Bronchial epithelial cell (primary cell): ENCODE data around the gene ERI2. TPM values are rescaled to one million over a fixed set of nuclear protein-coding genes. Genes with fewer than 3 reads are reported as not detected.

Experiments
- DNase-seq: peaks from one replicate; pipeline ENCODE4 v3.0.0-alpha.2; 2010; ENCODE audit warnings: low read depth
- FAIRE-seq: peaks from 2 replicates; lab custom pipeline; 2011; peaks lifted over from hg19 to GRCh38; lab: Jason Lieb, UNC
- H3K27me3 ChIP-seq: 2 replicates; pipeline ENCODE4 v1.5.1; 2011; ENCODE audit warnings: low read length; ENCODE audit not compliant: control insufficient read depth, insufficient read depth
- H3K36me3 ChIP-seq: 2 replicates; pipeline ENCODE4 v1.5.1; 2011; ENCODE audit warnings: low read length; ENCODE audit not compliant: control insufficient read depth, insufficient read depth
- H3K4me3 ChIP-seq: 2 replicates; pipeline ENCODE4 v1.5.1; 2011; ENCODE audit warnings: mild to moderate bottlenecking, low read depth, low read length, control low read depth
- total RNA-seq: library from RNA; depleted of rRNA; stranded (reverse); fragments of >200 nt; gene quantifications from 2 replicates; pipeline ENCODE4 v1.2.1, GENCODE V29; 2014
- TF ChIP-seq, protein P1 (sequence below): IDR thresholded peaks from 2 replicates; pipeline ENCODE4 v1.5.1; 2011; ENCODE audit warnings: mild to moderate bottlenecking, moderate library complexity, low read length, control low read depth, inconsistent platforms; ENCODE audit not compliant: insufficient read depth, severe bottlenecking

Gene ERI2
- total RNA-seq, 1 donor from 2014 or later: 16.6 TPM

DNA sequence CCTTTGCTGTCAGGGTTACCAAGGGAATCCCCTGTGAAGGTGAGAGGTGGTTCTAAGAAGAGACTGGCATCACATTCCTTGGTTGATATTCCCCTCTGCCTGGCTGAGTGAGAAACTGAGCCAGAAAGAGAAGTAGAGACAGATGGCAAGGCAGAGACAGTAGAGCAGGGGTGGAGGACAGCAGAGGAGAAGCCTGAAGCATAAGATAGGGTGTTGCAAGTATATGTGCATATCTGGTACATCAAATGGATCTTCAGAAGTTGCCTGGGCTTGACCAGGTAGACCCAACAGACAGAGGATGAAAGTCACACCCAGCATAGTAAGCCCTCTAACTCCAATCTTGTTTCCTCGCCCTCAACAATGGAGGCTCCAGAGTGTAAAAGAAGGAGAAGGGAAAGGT, 56.8 kb downstream of the ERI2 start:
- Histone ChIP-seq H3K4me3 (no peak overlapping the region), H3K27me3 (no peaks in the 10 kb centered on the region), H3K36me3 (no peaks in the 10 kb centered on the region)
- no peak for FAIRE-seq
- DNase-seq: no peak
- TF ChIP-seq, protein P1, sequence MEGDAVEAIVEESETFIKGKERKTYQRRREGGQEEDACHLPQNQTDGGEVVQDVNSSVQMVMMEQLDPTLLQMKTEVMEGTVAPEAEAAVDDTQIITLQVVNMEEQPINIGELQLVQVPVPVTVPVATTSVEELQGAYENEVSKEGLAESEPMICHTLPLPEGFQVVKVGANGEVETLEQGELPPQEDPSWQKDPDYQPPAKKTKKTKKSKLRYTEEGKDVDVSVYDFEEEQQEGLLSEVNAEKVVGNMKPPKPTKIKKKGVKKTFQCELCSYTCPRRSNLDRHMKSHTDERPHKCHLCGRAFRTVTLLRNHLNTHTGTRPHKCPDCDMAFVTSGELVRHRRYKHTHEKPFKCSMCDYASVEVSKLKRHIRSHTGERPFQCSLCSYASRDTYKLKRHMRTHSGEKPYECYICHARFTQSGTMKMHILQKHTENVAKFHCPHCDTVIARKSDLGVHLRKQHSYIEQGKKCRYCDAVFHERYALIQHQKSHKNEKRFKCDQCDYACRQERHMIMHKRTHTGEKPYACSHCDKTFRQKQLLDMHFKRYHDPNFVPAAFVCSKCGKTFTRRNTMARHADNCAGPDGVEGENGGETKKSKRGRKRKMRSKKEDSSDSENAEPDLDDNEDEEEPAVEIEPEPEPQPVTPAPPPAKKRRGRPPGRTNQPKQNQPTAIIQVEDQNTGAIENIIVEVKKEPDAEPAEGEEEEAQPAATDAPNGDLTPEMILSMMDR: no peak

GRCh38 chr16:20747030-20747816, 59.0 kb downstream of the ERI2 start:
- DNase-seq: no peak

GRCh38 chr16:20746461-20746860, 59.8 kb downstream of the ERI2 start:
- no peaks in the 10 kb centered on the region for H3K27me3 ChIP-seq
- TF ChIP-seq, protein P1: no peak
- no peak overlapping the region for H3K4me3 ChIP-seq
- FAIRE-seq (no peak), DNase-seq (no peak)
- no peaks in the 10 kb centered on the region for H3K36me3 ChIP-seq

More at GRCh38 chr16:20747030-20747816, 59.0 kb downstream of the ERI2 start:
- FAIRE-seq: no peak
- no peaks in the 10 kb centered on the region for H3K27me3 ChIP-seq
- H3K36me3 ChIP-seq: no peaks in the 10 kb centered on the region
- TF ChIP-seq, protein P1: no peak
- H3K4me3 ChIP-seq: no peak overlapping the region

Other genes with a start within 250 kb of the ERI2 start
- not detected in 2 replicates for gene ACSM2B, start 230.1 kb downstream of the ERI2 start, total RNA-seq
- under 0.01 and 0.26 TPM in 2 replicates for gene ACSM1, start 108.8 kb downstream of the ERI2 start, total RNA-seq
- gene THUMPD1, start 64.7 kb downstream of the ERI2 start, total RNA-seq: 82.8 and 105 TPM in 2 replicates
- gene ACSM3, start 42.5 kb downstream of the ERI2 start, total RNA-seq: 1.8 and 4.6 TPM in 2 replicates
- 1.1 and 2.4 TPM in 2 replicates for gene REXO5, start 55 bp upstream of the ERI2 start, total RNA-seq
- 14.0 and 17.8 TPM in 2 replicates for gene DCUN1D3, start 93.9 kb upstream of the ERI2 start, total RNA-seq
- 40.8 and 47.9 TPM in 2 replicates for gene LYRM1, start 94.3 kb upstream of the ERI2 start, total RNA-seq